ENCODE results near the gene PARP16. TPM values are rescaled to one million over a fixed set of nuclear protein-coding genes. Genes with fewer than 3 reads are reported as not detected.

The PARP16 gene
- total RNA-seq, 6 experiments from 2014 or later = 4.1 to 5.1 (median 4.4) TPM

- H3K27me3 Mint-ChIP-seq (ENCODE audit: insufficient read depth) = peaks cover 27% of the 10 kb centered on the region
- H3K4me3 Mint-ChIP-seq = no peak overlapping the region
- no peaks in the 10 kb centered on the region for H3K36me3 Mint-ChIP-seq (ENCODE audit: low read depth)
- no peaks in the 10 kb centered on the region for H3K4me1 Mint-ChIP-seq (ENCODE audit: low read depth)
- no peak for DNase-seq
- TF ChIP-seq, protein P1, sequence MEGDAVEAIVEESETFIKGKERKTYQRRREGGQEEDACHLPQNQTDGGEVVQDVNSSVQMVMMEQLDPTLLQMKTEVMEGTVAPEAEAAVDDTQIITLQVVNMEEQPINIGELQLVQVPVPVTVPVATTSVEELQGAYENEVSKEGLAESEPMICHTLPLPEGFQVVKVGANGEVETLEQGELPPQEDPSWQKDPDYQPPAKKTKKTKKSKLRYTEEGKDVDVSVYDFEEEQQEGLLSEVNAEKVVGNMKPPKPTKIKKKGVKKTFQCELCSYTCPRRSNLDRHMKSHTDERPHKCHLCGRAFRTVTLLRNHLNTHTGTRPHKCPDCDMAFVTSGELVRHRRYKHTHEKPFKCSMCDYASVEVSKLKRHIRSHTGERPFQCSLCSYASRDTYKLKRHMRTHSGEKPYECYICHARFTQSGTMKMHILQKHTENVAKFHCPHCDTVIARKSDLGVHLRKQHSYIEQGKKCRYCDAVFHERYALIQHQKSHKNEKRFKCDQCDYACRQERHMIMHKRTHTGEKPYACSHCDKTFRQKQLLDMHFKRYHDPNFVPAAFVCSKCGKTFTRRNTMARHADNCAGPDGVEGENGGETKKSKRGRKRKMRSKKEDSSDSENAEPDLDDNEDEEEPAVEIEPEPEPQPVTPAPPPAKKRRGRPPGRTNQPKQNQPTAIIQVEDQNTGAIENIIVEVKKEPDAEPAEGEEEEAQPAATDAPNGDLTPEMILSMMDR (IDR thresholded peaks at IDR 0.05) = no peak
- no peak overlapping the region for H3K27ac Mint-ChIP-seq
- H3K9me3 Mint-ChIP-seq = no peaks in the 10 kb centered on the region
Observed at GRCh38 chr15:65333148-65333820, 46.6 kb upstream of the PARP16 start.

DNA sequence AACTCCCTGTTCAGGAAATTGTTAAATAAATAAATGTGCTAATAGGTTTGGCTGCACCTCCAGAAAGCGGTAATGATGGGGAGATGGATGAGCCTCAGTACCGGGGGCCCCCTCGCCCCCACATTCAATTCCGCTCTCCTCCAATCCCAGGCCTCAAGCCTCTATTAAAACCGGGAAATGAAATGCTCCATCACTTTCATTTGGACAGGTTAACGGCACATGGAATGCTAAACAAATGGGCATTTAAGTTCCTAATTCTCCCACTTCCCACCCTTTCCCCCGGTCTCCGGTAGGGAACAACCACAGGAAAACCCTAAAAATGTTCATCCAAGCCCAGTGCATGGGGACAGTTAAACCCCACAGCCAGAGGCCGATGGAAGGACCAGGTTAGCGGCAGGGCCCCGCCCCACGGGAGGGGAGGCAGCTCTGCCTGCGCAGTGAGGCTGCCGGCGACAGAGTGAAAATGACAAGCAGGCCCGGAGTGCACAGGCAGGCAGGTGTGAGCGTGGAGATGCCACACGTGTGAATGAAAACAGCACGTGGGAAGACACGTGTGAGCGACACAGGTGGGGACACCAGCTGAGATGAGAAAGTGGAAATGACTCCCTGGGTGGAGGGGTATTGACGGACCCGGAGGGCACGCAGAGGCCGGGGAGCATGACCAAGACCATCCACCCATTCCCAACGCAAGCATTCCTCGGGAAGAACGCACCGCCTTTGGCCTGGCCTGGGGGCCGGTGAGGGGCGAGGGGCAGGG is 45.9 kb upstream of the PARP16 start:
- TF ChIP-seq, protein P1 (IDR thresholded peaks at IDR 0.05) = no peak

GRCh38 chr15:65331811-65332210 is 45.1 kb upstream of the PARP16 start:
- TF ChIP-seq, protein P1 (IDR thresholded peaks at IDR 0.05) = no peak
- H3K27ac Mint-ChIP-seq = no peak overlapping the region
- no peaks in the 10 kb centered on the region for H3K9me3 Mint-ChIP-seq
- no peaks in the 10 kb centered on the region for H3K4me1 Mint-ChIP-seq (ENCODE audit: low read depth)
- H3K27me3 Mint-ChIP-seq (ENCODE audit: insufficient read depth) = peaks cover 27% of the 10 kb centered on the region
- no peak for DNase-seq
- no peak overlapping the region for H3K4me3 Mint-ChIP-seq
- no peaks in the 10 kb centered on the region for H3K36me3 Mint-ChIP-seq (ENCODE audit: low read depth)

More for the DNA sequence above, 45.9 kb upstream of the PARP16 start:
- Mint-ChIP-seq H3K4me3 (no peak overlapping the region), H3K27me3 (ENCODE audit: insufficient read depth) (peaks cover 31% of the 10 kb centered on the region), H3K4me1 (ENCODE audit: low read depth) (no peaks in the 10 kb centered on the region), H3K27ac (no peak overlapping the region), H3K9me3 (no peaks in the 10 kb centered on the region), H3K36me3 (ENCODE audit: low read depth) (no peaks in the 10 kb centered on the region)
- DNase-seq = no peak

DNA sequence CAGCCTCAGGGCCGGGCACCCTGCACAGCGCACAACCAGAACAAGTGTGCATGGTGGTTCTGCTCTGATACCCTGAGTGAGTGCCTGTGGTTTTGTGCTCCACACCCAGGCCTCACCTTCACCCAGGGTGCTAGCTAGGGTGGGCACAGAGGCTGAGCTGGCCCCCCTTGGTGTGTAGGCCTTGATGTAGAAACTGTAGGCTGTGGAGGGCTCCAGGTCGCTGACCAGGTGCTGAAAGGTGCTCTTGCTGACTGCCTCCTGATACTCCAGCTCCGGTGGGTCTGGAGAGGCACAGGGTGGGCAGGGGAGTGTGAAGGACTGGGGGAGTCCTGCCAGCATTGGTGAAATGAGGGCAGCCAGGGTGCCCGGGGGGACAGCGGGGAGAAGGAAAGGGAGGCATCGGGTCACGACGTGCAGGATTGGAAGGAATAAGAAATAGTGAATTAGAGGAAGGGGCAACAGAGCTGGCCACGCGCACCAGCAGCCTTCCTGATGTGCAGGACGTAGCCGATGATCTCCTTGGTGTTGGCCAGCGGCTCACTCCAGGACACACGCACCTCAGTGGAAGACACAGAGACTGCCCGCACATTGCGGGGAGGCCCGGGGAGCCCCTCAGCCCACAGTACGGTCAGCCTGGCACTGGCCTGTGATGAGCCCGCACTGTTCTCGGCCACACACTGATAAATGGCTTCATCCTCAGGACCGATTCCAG is 44.4 kb upstream of the PARP16 start:
- Mint-ChIP-seq H3K27ac (no peak overlapping the region), H3K4me1 (ENCODE audit: low read depth) (no peaks in the 10 kb centered on the region), H3K9me3 (no peaks in the 10 kb centered on the region), H3K4me3 (no peak overlapping the region), H3K36me3 (ENCODE audit: low read depth) (no peaks in the 10 kb centered on the region), H3K27me3 (ENCODE audit: insufficient read depth) (peaks cover 28% of the 10 kb centered on the region)
- no peak for DNase-seq
- TF ChIP-seq, protein P1 (IDR thresholded peaks at IDR 0.05) = no peak

DNA sequence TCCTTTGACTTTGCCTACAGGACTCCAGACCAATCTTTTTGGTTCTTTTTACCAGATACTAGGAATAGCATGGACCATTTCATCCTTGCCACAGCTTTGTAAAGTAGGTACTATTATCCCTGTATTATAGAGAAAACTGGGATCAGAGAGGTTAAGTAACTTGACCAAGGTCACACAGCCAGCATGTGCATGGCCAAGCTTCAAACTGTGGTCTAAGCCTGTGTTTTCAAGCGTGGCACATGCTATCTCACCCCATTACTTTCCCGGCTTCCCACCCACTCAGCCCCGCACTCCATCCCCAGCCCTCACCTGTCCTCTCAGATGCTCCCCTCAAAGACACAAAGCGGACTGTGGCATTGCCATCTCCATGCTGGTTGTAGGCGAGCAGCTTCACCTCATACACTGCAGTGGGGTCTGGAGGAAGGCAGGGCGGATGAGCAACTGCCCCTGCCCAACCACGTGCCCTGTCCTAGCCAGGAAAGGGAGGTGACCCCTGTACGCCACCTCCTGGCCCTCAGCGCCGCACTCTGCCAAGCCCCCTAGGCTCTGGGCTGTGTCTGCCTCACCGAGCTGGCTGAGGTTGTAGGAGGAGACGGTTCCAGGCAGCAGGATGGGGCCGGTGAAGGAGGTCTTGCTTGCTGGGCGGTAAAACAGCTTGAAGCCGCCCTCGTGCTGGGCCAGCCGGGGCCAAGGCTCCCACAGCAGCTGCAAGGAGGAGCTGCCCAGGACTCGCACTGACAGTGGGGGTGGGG is 43.5 kb upstream of the PARP16 start:
- Mint-ChIP-seq H3K4me1 (ENCODE audit: low read depth) (no peaks in the 10 kb centered on the region), H3K27ac (no peak overlapping the region), H3K4me3 (no peak overlapping the region), H3K36me3 (ENCODE audit: low read depth) (no peaks in the 10 kb centered on the region), H3K9me3 (no peaks in the 10 kb centered on the region), H3K27me3 (ENCODE audit: insufficient read depth) (peaks cover 21% of the 10 kb centered on the region)
- no peak for DNase-seq
- TF ChIP-seq, protein P1 (IDR thresholded peaks at IDR 0.05) = no peak
